DMS53 (cell line): ENCODE measurements around the gene BEX3.
"Not testable (repeated sequence)": the region's sequence is repeated elsewhere in the genome, so short reads cannot be mapped to it uniquely, and the experiment has no call there.

ENCODE experiments used
- DNase-seq: peaks from one replicate; lab custom pipeline; 2025; lab: John Stamatoyannopoulos, UW

BEX3 gene

DNA sequence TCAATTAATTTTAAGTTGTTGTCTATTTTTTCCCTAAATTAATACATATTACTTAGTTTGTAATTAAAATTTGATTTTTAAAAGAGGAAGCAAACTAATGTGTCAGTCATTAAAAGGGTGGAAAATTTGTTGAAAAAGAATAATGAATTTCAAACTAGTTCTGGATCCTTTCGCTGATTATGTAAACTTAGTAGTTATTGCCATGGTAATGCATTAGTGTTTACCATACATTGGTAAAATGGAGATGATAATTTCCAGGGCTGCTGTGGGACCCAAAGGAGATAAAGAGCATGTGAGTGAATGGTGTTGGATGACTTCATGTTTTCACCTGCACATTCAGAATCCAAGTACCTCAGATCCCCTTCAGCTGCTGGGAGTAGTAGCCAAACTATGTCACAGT, 6.5 kb downstream of the BEX3 start:
- peak; percentile 10 for DNase-seq

DNA sequence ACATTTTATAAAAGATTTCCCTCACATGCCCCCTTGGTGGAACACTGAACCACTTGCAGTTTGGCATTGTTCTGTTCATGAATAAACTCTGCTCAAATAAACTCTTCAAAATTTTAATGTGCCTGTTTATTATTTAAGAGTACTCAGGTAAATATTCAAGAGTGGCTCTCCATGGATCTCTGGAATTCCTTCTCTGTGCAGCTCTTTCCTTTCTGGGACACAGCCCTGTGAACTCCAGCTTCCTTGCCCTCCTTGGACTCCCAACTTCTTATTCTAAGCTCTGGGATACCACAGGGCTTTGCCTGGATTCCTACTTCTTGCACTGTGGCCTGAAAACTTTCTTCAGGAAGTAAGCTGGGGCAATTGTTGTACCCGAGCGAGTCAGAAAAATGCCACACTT, 8.3 kb downstream of the BEX3 start:
- DNase-seq: no peak

DNA sequence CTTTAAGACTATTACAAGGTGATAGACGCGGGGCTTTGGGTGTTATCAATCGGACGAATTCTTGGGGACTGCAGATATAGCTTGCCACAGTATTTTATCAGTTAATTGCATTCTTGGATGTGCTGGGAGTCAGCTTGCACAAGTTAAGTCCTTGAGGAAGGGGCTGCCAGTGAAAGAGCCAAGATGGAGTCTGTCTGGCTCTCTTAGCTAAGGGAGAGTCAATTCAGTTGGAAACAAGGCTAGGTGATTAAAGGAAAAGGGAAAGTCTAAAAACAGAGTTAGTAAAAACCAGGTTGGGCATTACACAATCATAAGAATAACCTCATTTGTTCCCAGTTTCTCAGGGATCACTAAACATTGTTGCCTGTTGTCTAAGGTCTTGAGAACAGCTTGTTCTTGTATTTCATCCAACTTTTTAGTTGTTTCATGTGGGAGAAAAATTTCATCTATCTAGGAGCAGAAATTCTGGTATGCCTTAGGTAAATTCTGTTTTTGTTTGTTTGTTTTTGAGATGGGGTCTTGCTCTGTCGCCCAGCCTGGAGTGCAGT, 9.0 kb downstream of the BEX3 start:
- DNase-seq: not testable (repeated sequence)

DNA sequence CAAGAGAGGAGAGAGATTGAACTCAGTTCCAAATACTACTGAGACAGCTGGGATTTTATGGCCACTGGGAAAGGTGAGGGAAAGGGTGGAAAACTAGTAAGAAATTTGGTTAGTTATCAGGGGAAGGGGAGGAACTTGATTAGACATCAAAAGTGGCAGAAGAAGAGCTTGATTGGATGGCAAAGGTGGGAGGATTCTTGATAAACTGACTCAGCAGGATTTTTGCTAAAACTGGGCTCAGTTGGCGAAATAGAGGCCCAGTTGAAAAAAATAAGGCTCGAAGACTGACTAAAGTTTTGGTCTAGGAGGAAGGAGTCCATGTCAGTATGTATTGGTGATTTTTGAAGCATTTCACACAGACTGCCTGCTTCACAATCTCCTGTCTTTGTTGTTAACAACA, 10.0 kb downstream of the BEX3 start:
- no peak for DNase-seq

DNA sequence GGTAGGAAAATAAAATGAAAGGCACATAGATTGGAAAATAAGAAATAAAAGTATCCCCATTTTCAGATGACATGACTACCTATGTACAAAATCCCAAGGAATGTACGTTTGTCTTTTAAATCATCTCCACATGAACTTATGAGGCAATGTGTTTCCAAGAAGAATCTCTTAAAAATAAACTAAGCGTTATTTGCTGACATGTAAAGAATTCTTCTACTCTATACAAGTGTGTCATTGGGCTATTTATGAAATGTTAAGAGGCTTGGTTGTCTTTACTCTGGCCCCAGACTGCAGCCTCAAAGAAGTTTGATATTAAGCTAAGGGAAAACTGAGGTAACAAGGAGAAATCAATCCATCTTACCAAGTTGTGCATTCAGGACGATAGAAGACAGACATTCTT, 17.1 kb downstream of the BEX3 start:
- no peak for DNase-seq

DNA sequence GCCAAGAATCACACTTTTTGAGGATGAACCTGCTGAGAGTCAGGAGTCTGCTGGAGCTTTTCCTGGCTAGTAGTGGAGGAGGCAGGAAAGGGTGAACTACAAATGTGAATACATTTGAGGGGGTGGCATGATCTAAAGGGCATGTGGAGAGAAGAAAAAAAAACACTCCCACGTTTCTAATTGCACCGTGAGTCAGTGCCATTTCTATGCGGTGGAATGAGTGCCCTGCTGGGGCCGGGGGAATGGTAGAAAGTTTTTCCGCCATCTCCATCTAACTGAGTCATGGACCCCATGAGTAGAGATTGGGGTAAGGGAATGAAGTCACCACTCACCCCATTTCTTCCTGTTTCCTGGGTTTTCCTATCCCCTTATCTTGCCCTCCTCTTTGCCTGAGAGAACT, 19.8 kb downstream of the BEX3 start:
- DNase-seq: no peak

DNA sequence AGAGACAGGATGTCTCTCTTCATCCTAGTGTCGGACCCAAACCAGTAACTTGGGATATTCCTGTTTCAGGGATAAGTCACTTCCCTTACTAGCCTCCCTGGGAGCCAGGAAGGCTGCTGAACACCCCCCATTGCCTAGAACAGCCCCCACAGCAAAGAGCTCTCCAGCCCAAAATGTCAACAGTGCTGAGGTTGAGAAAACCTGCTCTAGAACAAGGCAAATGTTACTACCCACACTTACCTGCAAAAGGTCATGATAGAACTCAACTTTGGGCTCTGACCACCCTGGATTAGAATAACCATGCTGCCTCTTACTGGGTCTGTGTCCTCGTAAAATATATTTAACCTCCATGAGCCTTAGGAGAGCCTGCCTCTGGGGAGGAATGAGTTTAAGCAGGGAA, 20.3 kb downstream of the BEX3 start:
- no peak for DNase-seq

DNA sequence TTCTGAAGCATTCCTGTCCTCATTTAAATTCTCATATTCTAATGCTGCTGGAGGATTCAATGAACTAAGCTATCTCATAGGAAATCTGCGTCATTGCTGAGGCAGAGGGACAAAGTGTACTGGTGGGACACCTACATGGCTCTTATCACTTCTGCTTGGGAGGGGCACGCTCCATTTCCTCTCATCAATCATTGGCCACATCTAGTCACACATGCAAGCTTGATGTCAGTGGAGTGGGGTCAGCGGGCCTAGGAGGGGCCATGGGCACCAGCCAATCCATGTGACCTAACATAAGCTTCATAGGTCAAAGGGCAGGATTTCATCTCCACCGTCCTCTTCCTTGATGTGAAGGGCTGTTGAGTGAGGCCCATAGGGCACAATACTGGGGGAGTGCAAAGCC, 21.4 kb downstream of the BEX3 start:
- DNase-seq: no peak

DNA sequence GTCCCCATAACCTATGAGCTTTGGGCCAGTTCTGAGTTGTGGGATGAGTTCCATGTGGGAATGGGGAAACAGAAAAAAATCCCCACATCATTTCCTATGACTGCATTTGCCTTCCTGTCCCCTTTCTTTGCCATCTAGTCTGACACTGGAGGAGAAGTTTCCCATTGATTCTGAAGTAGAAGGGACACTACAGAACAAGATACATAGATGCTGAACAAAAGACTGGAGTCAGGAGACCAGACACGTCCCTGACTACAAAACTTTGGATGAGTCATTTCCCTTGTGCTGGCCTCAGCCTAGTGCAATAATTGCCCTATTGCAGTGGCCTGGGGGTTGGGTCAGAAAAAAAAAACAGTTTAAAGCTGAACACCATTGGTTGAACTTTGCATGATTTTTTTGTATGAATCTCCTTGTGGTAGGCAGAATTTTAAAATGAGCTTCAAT, 22.1 kb downstream of the BEX3 start:
- peak; percentile 58 for DNase-seq

DNA sequence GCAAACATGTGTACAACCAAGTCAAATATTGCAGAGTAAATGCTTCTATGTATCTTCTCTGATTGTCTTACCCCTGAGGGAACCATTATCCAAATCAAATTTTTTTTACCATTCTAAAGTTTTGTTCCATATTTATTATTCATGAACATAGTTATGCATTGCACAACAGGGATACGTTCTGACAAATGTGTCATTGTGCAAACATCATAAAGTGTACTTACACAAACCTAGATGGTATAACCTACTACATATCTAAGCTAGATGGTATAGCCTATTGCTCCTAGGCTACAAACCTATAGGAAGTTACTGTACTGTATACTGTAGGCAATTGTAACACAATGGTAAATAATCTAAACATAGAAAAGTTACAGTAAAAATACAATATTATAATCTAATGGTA, 23.4 kb downstream of the BEX3 start:
- peak; percentile 17 for DNase-seq

DNA sequence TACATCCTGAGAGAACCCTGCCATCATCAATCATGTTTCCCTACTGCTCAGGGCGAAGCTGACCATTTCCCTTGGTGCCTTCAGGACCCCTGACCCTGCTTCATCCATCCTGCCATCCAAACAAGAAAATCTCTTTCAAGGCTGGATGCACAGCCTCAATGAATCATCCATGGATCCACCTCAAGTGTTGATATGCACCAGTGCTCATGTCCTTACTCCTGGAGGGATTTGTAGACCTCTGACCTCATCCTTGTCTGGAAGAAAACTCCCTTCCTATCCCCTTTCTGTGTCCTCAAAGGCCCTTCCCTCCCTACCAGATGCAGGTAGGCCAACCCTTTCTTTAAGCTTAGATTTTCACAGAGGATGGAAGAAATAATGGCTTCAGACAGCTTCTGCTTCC, 24.6 kb downstream of the BEX3 start:
- no peak for DNase-seq

DNA sequence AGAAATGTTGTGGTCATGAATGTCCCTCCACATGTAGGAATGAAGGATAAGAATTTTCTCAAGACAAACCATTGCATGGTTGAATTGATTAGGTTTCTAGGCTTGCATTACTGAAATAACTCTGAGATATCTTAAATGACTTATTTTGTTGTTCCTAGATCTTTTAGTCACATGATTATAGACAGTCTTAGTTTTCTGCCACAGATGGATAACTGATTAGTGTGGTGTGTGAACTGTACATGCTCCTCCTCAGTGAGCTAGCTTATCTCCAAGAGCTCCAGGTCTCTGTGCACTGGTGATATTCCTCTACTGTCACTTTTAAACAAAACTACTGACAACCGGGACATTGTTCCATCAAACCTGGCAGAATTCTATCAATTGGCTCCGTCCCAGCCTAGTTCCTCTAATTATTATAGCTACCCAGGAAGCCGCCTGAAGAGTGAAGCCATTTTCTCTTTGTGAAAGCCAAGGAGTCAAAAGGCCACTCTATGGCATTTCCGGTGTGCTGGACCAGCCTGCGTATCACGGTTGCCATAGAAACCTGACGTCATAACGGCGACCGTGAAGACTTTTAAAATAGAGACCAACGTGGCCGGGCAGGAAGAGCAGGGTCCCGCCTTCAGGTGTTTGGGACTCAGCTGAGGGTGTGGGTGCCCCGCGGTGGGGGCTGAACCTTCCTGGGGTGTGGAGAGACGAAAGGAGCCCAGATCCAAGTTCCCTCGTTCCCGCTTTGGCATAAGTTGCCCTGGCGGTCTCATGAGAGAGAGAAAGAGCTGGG, 28.1 kb downstream of the BEX3 start:
- DNase-seq: peak; percentile 93

DNA sequence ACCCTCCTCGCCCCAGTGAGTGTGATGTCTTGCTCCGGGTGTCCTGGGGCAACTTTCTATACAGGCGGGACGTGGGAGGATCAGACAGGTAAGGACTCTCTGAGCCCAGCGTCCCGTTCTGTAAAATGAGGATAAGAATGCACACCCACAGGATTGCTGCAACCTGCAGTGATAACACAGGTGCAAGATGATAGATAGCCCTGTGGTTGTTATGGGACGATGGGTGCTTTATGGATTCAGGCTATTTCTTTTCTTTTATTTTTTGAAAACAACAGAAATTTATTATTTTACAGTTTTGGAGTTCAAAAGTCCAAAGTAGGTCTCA, 28.6 kb downstream of the BEX3 start:
- peak; percentile 65 for DNase-seq

DNA sequence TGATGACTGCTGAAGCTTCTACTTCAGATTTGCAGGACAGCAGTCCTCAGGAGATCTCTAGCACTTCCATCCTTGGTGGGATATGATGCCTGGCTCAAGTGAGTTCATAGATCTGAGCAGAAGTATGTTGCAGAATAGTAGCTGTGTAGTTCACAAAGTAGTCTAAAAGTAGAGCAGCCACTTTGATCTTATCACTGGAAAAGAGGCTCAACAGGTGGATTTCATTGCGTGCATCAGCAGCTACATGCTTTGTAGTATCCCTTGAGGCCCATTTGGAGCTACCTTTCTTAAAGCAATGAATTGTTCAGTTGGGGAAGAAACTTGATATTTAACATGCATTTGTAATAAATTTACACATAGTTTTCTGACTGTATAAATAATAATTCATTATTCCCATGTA, 29.9 kb downstream of the BEX3 start:
- DNase-seq: no peak

DNA sequence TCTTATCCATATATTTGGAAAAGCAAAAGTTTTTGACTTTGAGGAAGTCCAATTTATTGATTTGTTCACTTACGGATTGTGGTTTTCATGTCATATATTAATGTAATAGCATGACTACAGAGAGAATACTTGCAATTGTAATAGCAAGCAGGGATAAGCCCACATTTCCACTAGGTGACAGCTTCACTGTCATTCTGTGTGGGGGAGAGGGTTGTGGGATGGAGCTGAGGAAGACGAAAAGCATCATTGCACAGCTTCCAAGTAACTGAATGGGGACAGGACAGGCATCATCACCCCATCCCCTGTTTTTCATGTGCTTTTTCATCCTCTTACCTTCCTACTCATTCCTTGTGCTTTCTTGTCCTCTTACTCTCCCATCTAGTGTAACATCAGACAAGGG, 31.4 kb downstream of the BEX3 start:
- DNase-seq: no peak

DNA sequence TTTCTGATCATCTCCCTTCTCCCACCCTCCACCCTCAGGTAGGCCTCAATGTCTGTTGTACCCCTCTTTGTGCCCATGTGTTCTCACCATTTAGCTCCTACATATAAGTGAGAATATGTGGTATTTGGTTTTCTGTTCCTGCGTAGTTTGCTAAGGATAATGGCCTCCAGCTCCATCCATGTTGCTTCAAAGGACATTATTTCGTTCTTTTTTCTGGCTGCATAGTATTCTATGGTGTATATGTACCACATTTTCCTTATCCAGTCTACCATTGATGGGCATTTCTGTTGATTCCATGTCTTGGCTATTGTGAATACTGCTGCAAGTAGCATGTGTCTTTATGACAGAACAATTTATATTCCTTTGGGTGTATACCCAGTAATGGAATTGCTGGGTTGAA, 35.4 kb downstream of the BEX3 start:
- not testable (repeated sequence) for DNase-seq

DNA sequence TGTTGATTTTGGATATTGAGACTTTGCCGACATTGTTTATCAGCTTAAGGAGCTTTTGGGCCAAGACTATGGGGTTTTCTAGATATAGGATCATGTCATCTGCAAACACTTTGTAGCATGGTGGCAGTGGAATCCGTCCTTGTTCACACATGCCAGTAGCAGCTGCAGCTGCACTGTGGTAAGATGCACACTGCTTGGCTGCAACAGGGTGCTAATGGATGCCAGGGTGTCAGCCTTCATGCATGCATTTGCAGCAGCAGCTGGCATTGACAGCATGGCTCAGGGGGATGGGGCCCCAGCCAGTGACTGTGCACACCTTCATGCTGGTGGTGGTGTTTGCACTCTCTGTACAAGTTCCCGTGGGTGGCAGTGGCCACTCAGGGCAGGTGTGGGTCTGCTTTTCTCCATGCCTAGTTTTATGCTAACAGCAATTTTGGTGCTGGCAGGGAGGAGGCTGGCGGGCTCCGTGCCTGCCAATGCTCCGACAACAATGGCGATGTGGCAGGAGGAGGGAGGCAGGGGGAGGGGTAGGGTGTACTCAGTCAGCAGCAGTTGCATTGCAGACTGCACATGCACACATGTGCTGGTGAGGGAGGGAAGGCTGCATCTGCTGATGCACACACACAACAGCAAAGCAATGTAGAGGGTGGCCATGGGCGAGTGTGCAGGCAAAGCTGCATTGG, 37.5 kb downstream of the BEX3 start:
- DNase-seq: no peak

DNA sequence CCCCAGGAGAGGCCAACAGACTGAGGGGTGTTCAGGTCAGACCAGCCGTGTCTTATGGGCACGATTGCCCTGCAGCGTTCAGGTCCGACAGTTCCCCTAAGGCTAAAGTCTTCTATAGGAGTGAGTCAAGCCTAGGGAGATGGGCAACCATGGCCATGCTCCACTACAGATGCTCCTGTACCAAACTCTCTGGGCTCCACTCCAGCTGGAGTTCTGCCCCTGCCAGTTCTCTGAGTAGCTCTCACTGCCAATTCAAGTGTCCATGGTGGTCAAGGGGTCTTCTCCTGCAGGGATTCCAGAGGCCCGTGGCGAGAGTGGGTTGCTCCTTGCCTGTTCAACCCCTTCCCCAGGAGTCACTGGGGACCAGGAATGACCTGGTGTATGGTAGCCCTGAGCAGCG, 38.2 kb downstream of the BEX3 start:
- no peak for DNase-seq

DNA sequence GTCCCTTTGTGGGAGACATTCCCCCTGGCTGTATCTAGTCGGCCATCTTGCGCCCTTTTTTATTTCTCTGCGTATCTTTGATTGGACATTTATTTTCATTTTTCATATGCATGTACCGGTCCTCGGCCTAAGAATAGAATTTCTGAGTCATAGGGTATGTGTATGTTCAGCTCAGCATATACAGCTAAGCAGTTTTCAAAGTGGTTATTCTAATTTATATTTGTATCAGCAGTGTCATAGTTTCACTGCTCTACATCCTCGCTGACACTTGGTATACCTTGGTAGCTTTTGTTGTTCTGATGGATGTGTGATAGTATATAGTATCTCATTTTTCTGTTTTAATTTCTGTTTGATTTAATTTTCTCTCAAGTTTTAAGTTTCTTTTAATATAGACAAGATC, 38.7 kb downstream of the BEX3 start:
- DNase-seq: no peak

DNA sequence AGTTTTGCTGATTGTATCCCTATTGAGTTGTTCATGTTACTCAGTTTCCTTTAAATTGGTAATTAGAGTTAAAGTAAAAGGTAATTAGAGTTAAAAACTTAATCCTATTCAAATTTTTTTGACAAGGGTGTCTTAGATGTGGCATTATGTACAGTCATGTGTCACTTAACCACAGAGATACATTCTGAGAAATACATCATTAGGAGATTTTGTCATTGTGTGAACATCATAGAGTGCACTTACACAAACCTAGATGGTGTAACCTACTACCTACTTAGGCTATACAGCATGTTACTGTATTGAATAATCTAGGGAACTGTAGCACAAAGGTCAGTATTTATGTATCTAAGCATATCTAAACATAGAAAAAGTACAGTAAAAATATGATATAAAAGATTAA, 39.2 kb downstream of the BEX3 start:
- DNase-seq: no peak

DNA sequence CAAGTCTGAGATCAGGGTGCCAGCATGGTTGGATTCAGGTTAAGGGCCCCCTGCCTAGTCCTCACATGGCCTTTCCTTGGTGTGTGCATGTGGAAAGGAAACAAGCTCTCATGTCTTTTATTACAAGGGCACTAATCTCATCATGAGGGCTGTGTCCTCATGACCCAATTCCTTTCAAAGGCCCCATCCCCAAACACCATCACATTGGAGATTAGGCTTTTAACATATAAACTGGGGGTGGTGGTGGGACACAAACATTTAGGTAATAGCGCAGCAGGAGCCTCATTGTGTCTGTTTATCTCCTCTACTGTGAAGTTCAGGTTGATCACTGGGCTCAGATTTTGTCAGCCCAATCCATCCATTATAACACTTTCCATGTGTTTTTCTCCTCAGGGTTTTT, 41.0 kb downstream of the BEX3 start:
- DNase-seq: no peak

DNA sequence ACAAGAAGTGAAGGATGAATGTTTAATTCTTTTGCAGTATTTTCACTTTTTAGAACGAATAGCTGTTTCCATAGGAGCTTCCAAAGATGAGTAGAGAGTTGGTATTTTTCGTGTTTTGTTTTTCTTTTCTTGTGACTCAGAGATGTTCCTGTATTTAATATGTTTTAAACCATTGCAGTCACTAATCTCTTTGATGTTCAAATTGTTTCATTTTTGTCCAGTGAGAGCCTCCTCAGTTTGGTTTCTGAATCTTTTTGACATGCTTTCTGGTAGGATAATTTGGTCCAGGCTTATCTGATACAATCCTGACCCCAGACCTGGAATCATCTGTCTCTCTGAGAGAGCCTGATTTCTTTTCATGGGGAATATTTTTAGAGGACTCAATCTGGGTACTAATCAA, 41.6 kb downstream of the BEX3 start:
- no peak for DNase-seq

DNA sequence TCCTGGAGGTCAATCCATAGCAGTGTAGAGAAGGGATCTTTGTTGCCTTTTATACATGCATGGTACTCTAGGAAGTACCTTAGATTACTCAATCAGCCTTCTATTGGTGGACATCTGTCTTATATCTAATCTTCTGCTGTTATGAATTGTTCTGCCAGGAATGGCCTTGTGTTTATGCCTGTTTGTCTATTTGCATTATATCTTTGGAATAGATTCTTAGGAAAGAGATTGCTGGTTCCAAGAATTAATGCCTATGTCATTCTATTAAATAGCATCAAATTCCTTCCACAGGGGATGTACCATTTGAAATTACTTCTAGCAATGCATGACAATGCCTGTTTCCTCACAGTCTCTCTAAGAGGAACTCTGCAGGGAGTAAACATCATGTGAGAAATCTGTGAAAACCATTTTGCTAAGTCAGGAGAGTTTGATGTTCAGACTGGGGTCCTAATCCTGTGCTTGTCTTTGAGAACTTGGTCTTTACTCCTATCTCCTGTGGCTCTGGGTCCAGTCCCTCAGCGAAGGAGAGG, 42.5 kb downstream of the BEX3 start:
- no peak for DNase-seq
